Astrocyte (in vitro differentiated cells and primary cell): ENCODE measurements around the gene DCUN1D1. TPM values are rescaled to one million over a fixed set of nuclear protein-coding genes. Genes with fewer than 3 reads are reported as not detected.

Experiments used
- DNase-seq: peaks from one replicate; pipeline ENCODE4 v3.0.0-alpha.2; 2010; ENCODE audit warnings: low read depth
- FAIRE-seq: peaks from 2 replicates; lab custom pipeline; 2011; peaks lifted over from hg19 to GRCh38; lab: Jason Lieb, UNC
- H2AFZ ChIP-seq: 2 replicates; pipeline ENCODE4 v1.6.0; 2012; ENCODE audit warnings: low read depth, low read length, inconsistent platforms
- H3K27ac ChIP-seq: 2 replicates; pipeline ENCODE4 v1.5.1; 2011; ENCODE audit warnings: low read depth, low read length, inconsistent platforms
- H3K27me3 ChIP-seq: 2 replicates; pipeline ENCODE4 v1.6.0; 2011; ENCODE audit warnings: low read length, inconsistent platforms; ENCODE audit not compliant: insufficient read depth
- H3K36me3 ChIP-seq: 2 replicates; pipeline ENCODE4 v1.5.1; 2011; ENCODE audit warnings: low read length, inconsistent platforms; ENCODE audit not compliant: insufficient read depth
- H3K4me1 ChIP-seq: 2 replicates; pipeline ENCODE4 v1.5.1; 2011; ENCODE audit warnings: low read length, inconsistent platforms; ENCODE audit not compliant: insufficient read depth
- H3K4me2 ChIP-seq: 2 replicates; pipeline ENCODE4 v1.6.0; 2012; ENCODE audit warnings: low read length, inconsistent platforms
- H3K4me3 ChIP-seq: 2 replicates; pipeline ENCODE4 v1.5.1; 2011; ENCODE audit warnings: low read depth, mild to moderate bottlenecking, low read length, inconsistent platforms; ENCODE audit not compliant: insufficient read depth
- H3K79me2 ChIP-seq: 2 replicates; pipeline ENCODE4 v1.6.0; 2012; ENCODE audit warnings: mild to moderate bottlenecking, low read length, inconsistent platforms; ENCODE audit not compliant: insufficient read depth
- H3K9ac ChIP-seq: 2 replicates; pipeline ENCODE4 v1.6.0; 2012; ENCODE audit warnings: mild to moderate bottlenecking, low read length, inconsistent platforms
- H3K9me3 ChIP-seq: 2 replicates; pipeline ENCODE4 v1.5.1; 2012; ENCODE audit warnings: low read depth, mild to moderate bottlenecking, low read length, inconsistent platforms; ENCODE audit not compliant: insufficient read depth
- H4K20me1 ChIP-seq: 2 replicates; pipeline ENCODE4 v1.6.0; 2012; ENCODE audit warnings: low read length, inconsistent platforms; ENCODE audit not compliant: insufficient read depth
- H3K27ac Mint-ChIP-seq: one replicate; pipeline ENCODE4 v1.8.0; 2021; ENCODE audit warnings: mild to moderate bottlenecking, mixed read lengths; ENCODE audit not compliant: unreplicated experiment
- H3K27me3 Mint-ChIP-seq: one replicate; pipeline ENCODE4 v1.8.0; 2021; ENCODE audit warnings: low read depth, mixed read lengths; ENCODE audit not compliant: unreplicated experiment
- H3K36me3 Mint-ChIP-seq: one replicate; pipeline ENCODE4 v1.8.0; 2021; ENCODE audit warnings: low read depth, mixed read lengths; ENCODE audit not compliant: unreplicated experiment
- H3K4me1 Mint-ChIP-seq: one replicate; pipeline ENCODE4 v1.8.0; 2021; ENCODE audit warnings: low read depth, mixed read lengths; ENCODE audit not compliant: unreplicated experiment
- H3K4me3 Mint-ChIP-seq: one replicate; pipeline ENCODE4 v1.8.0; 2021; ENCODE audit warnings: mild to moderate bottlenecking, moderate library complexity, mixed read lengths; ENCODE audit not compliant: unreplicated experiment
- H3K9me3 Mint-ChIP-seq: one replicate; pipeline ENCODE4 v1.8.0; 2021; ENCODE audit warnings: mild to moderate bottlenecking, mixed read lengths; ENCODE audit not compliant: unreplicated experiment
- CTCF ChIP-seq: IDR thresholded peaks from 2 replicates; pipeline ENCODE4 v1.5.1; 2011; ENCODE audit warnings: low read depth, mild to moderate bottlenecking, inconsistent platforms, low read length, moderate library complexity; ENCODE audit not compliant: insufficient read depth
- EZH2 ChIP-seq: IDR thresholded peaks from 2 replicates; pipeline ENCODE4 v1.6.1; 2012; ENCODE audit warnings: mild to moderate bottlenecking, low read length, inconsistent platforms; ENCODE audit not compliant: insufficient read depth
- total RNA-seq: library from RNA; stranded (reverse); gene quantifications from 2 replicates; pipeline ENCODE4 v1.2.1, GENCODE V29; 2021

Gene DCUN1D1
- total RNA-seq, 1 donor from 2014 or later = 50.2 TPM

GRCh38 chr3:182957676-182958266, 22.6 kb downstream of the DCUN1D1 start:
- Histone ChIP-seq H3K9ac (no peak overlapping the region), H2AFZ (no peak overlapping the region), H3K4me2 (no peak overlapping the region), H3K79me2 (no peaks in the 10 kb centered on the region), H4K20me1 (no peaks in the 10 kb centered on the region), H3K27ac (no peak overlapping the region), H3K36me3 (no peaks in the 10 kb centered on the region), H3K4me3 (no peak overlapping the region), H3K27me3 (no peaks in the 10 kb centered on the region), H3K9me3 (no peaks in the 10 kb centered on the region), H3K4me1 (no peaks in the 10 kb centered on the region)
- Mint-ChIP-seq H3K27me3 (no peaks in the 10 kb centered on the region), H3K4me1 (peaks cover 10% of the 10 kb centered on the region), H3K36me3 (peaks cover 9% of the 10 kb centered on the region), H3K9me3 (no peaks in the 10 kb centered on the region), H3K4me3 (no peak overlapping the region), H3K27ac (no peak overlapping the region)
- FAIRE-seq (no peak), DNase-seq (no peak)
- no peak for TF ChIP-seq EZH2
- no peak for TF ChIP-seq CTCF

- no peak overlapping the region for H3K4me3 ChIP-seq
- no peaks in the 10 kb centered on the region for H3K9me3 ChIP-seq
- Mint-ChIP-seq H3K4me3 (no peak overlapping the region), H3K27me3 (no peaks in the 10 kb centered on the region), H3K27ac (no peak overlapping the region), H3K36me3 (peaks cover 11% of the 10 kb centered on the region), H3K9me3 (no peaks in the 10 kb centered on the region), H3K4me1 (peaks cover 10% of the 10 kb centered on the region)
- H2AFZ ChIP-seq = no peak overlapping the region
- TF ChIP-seq CTCF (no peak), EZH2 (no peak)
- H3K79me2 ChIP-seq = no peaks in the 10 kb centered on the region
- no peak overlapping the region for H3K27ac ChIP-seq
- no peak overlapping the region for H3K9ac ChIP-seq
- no peak for FAIRE-seq
- H3K27me3 ChIP-seq = no peaks in the 10 kb centered on the region
- no peaks in the 10 kb centered on the region for H3K4me1 ChIP-seq
- no peaks in the 10 kb centered on the region for H4K20me1 ChIP-seq
- H3K36me3 ChIP-seq = no peaks in the 10 kb centered on the region
- no peak for DNase-seq
- H3K4me2 ChIP-seq = no peak overlapping the region
Measured at GRCh38 chr3:182957226-182957625, 23.1 kb downstream of the DCUN1D1 start.

GRCh38 chr3:182954553-182955235, 25.6 kb downstream of the DCUN1D1 start:
- Histone ChIP-seq H3K4me2 (no peak overlapping the region), H3K27ac (no peak overlapping the region), H3K4me3 (no peak overlapping the region), H3K9ac (no peak overlapping the region), H3K27me3 (no peaks in the 10 kb centered on the region), H4K20me1 (no peaks in the 10 kb centered on the region), H3K9me3 (no peaks in the 10 kb centered on the region), H2AFZ (no peak overlapping the region), H3K79me2 (no peaks in the 10 kb centered on the region), H3K36me3 (no peaks in the 10 kb centered on the region), H3K4me1 (no peaks in the 10 kb centered on the region)
- FAIRE-seq (no peak), DNase-seq (peak; percentile 8)
- Mint-ChIP-seq H3K4me1 (peaks cover 2% of the 10 kb centered on the region), H3K4me3 (no peak overlapping the region), H3K9me3 (no peaks in the 10 kb centered on the region), H3K27me3 (no peaks in the 10 kb centered on the region), H3K36me3 (peaks cover 10% of the 10 kb centered on the region), H3K27ac (no peak overlapping the region)
- TF ChIP-seq EZH2 (no peak), CTCF (no peak)
